Testis (tissue), 3 donors: ENCODE data around the gene TRIM26. TPM values are rescaled to one million over a fixed set of nuclear protein-coding genes. Genes with fewer than 3 reads are reported as not detected.

Experiments
- DNase-seq: peaks from one replicate; pipeline ENCODE4 v3.0.0-alpha.2; 2019
- H3K27ac ChIP-seq, 2 donors: fragments of 200-600 bp; sonication (generic); one replicate each; pipeline ENCODE4 v1.5.1; 2019
- H3K27me3 ChIP-seq: fragments of 200-600 bp; sonication (generic); one replicate; pipeline ENCODE4 v1.5.1; 2019
- H3K36me3 ChIP-seq: fragments of 200-600 bp; sonication (generic); one replicate; pipeline ENCODE4 v1.5.1; 2017; ENCODE audit warnings: low read depth; ENCODE audit errors: missing control alignments
- H3K4me1 ChIP-seq: fragments of 200-600 bp; sonication (generic); one replicate; pipeline ENCODE4 v1.5.1; 2019
- H3K4me3 ChIP-seq, 2 donors: fragments of 200-600 bp; sonication (generic); one replicate each; pipeline ENCODE4 v1.5.1; 2017 to 2019
- H3K9me3 ChIP-seq: fragments of 200-600 bp; sonication (generic); one replicate; pipeline ENCODE4 v1.5.1; 2017
- CTCF ChIP-seq, 3 experiments: fragments of 450-650 bp in 2 of 3; fragments of 200-600 bp in 1 of 3; sonication (generic) in 1 of 3; IDR thresholded peaks; one replicate each; pipeline ENCODE4 v1.5.1; 2016 to 2019; ENCODE audit warnings: antibody characterized with exemption in 3 of 3, mild to moderate bottlenecking in 2 of 3, moderate library complexity in 1 of 3
- POLR2A ChIP-seq: fragments of 450-650 bp; IDR thresholded peaks from one replicate; pipeline ENCODE4 v1.6.1; 2017; ENCODE audit warnings: antibody characterized with exemption, mild to moderate bottlenecking, moderate library complexity
- WGBS, 2 donors: methylation state at CpG; one replicate each; pipeline ENCODE4 v1.1.5; 2018; 5-methylcytosine and 5-hydroxymethylcytosine counted together
- intact Hi-C: fragments of 100-400 bp; cut with DNase I; formaldehyde crosslinking; loops from one replicate; pipeline ENCODE4 v1.15.1; 2023; ENCODE audit warnings: low total_unique reads
- polyA plus RNA-seq: library from polyadenylated mRNA; stranded (reverse); fragments of 350-450 nt; fragmentation: Illumina TruSeq; extraction: RNeasy Lipid Tissue Mini Kit (QIAGEN cat#74804); gene quantifications from one replicate; pipeline ENCODE4 v1.2.3, GENCODE V29; 2014; ENCODE audit warnings: low read depth, low replicate concordance; ENCODE audit not compliant: insufficient read depth
- total RNA-seq, 2 donors: library from RNA; depleted of rRNA; stranded (reverse); fragments of >200 nt; gene quantifications; one replicate each; pipeline ENCODE4 v1.2.3, GENCODE V29; 2016

Gene TRIM26
- total and polyA plus RNA-seq, 3 donors from 2014 or later: 40.3 to 75.8 (median 67.1) TPM

- WGBS, 2 donors: 86 to 96% methylated on average over 15 to 20 of the region's 20 CpGs
- DNase-seq: no peak
- intact Hi-C loops: no loop called here
- no peaks in the 10 kb centered on the region for H3K9me3 ChIP-seq
- no peak overlapping the region for H3K27ac ChIP-seq
- no peaks in the 10 kb centered on the region for H3K27me3 ChIP-seq
- H3K4me3 ChIP-seq: no peak overlapping the region
- H3K4me1 ChIP-seq: peaks cover 4% of the 10 kb centered on the region
- TF ChIP-seq CTCF (IDR thresholded peaks at IDR 0.05) (no peak), POLR2A (no peak)
- no peaks in the 10 kb centered on the region for H3K36me3 ChIP-seq
These were observed 27.2 kb downstream of the TRIM26 start for GRCh38 chr6:30185846-30186484.

- WGBS, 2 donors: 88 to 94% methylated on average over 4 to 5 of the region's 5 CpGs
- Histone ChIP-seq H3K27ac (no peak overlapping the region), H3K27me3 (no peaks in the 10 kb centered on the region), H3K9me3 (no peaks in the 10 kb centered on the region), H3K4me3 (no peak overlapping the region), H3K4me1 (peaks cover 4% of the 10 kb centered on the region), H3K36me3 (no peaks in the 10 kb centered on the region)
- intact Hi-C loops: no loop called here
- DNase-seq: no peak
- TF ChIP-seq POLR2A: no peak
- no peak for TF ChIP-seq CTCF (IDR thresholded peaks at IDR 0.05)
These were observed 28.7 kb downstream of the TRIM26 start for GRCh38 chr6:30184417-30185031.

- intact Hi-C loops: no loop called here
- no peaks in the 10 kb centered on the region for H3K9me3 ChIP-seq
- no peak overlapping the region for H3K4me3 ChIP-seq
- H3K27me3 ChIP-seq: no peaks in the 10 kb centered on the region
- TF ChIP-seq POLR2A (no peak), CTCF (IDR thresholded peaks at IDR 0.05) (no peak)
- H3K4me1 ChIP-seq: peaks cover 4% of the 10 kb centered on the region
- no peaks in the 10 kb centered on the region for H3K36me3 ChIP-seq
- no peak overlapping the region for H3K27ac ChIP-seq
- 78 to 92% methylated on average over 1 of the region's 1 CpG for WGBS, 2 donors
- DNase-seq: no peak
These were observed 33.1 kb downstream of the TRIM26 start for GRCh38 chr6:30180145-30180544.

GRCh38 chr6:30178837-30179236 is 34.4 kb downstream of the TRIM26 start:
- intact Hi-C loops: no loop called here
- TF ChIP-seq CTCF (IDR thresholded peaks at IDR 0.05) (no peak), POLR2A (no peak)
- Histone ChIP-seq H3K4me3 (no peak overlapping the region), H3K27me3 (no peaks in the 10 kb centered on the region), H3K4me1 (no peaks in the 10 kb centered on the region), H3K36me3 (no peaks in the 10 kb centered on the region), H3K9me3 (no peaks in the 10 kb centered on the region), H3K27ac (no peak overlapping the region)
- WGBS, 2 donors: 85 to 96% methylated on average over 1 of the region's 1 CpG
- DNase-seq: no peak

- Histone ChIP-seq H3K36me3 (no peaks in the 10 kb centered on the region), H3K27ac (no peak overlapping the region), H3K4me1 (peaks cover 6% of the 10 kb centered on the region), H3K9me3 (no peaks in the 10 kb centered on the region), H3K27me3 (no peaks in the 10 kb centered on the region), H3K4me3 (no peak overlapping the region)
- intact Hi-C loops: no loop called here
- 88 to 100% methylated on average over 2 of the region's 2 CpGs for WGBS, 2 donors
- TF ChIP-seq CTCF (IDR thresholded peaks at IDR 0.05) (no peak), POLR2A (no peak)
- DNase-seq: no peak
These were observed 37.4 kb downstream of the TRIM26 start for GRCh38 chr6:30175765-30176164.
